OCI-LY3 (cell line): Measurements from ENCODE around the gene PIEZO2.

Source experiments
- EZH2phosphoT487 ChIP-seq: fragments of 200-600 bp; shearing (Covaris generic); IDR thresholded peaks from 2 replicates; pipeline ENCODE4 v1.6.1; 2018; ENCODE audit warnings: antibody characterized with exemption, mixed run types, low read depth
- TF ChIP-seq, protein P1 (sequence below): fragments of 200-600, 300-600 bp; sonication (generic); IDR thresholded peaks from 2 replicates; pipeline ENCODE4 v1.5.1; 2014; ENCODE audit warnings: antibody characterized with exemption, low read length, low read depth

DNA sequence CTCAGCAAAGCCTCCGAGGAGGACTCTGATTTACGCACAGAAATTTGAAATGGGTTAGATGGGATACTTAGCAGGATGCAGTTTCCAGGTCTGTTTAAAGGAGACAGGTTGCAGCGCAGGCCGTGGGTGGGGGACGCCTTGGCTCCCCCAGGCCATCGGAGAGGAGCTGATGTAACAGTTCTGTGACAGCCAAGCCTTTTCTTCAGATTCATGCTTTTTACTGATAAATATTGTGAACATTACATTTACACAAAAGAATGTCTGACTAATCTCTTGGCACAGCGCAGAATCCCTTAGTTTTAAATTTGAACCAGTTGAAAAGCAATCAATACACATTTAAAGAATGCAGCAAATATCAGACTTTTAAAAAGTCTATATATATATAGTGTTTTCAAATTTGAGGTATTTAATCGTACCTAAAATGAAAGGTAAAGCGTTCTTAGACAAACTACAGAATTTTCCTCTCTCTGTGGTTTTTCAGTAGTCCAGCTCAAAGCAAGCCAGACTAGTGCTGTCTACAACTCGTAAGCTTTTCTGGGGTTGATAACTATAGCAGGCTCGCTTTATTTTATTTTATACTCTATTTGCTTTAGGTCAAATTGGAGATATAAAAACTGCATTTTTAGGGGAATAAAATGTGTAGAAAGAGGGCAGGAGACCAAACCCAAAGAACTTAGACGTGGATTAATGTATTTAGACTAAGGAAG, 221.9 kb downstream of the PIEZO2 start:
- TF ChIP-seq, protein P1, sequence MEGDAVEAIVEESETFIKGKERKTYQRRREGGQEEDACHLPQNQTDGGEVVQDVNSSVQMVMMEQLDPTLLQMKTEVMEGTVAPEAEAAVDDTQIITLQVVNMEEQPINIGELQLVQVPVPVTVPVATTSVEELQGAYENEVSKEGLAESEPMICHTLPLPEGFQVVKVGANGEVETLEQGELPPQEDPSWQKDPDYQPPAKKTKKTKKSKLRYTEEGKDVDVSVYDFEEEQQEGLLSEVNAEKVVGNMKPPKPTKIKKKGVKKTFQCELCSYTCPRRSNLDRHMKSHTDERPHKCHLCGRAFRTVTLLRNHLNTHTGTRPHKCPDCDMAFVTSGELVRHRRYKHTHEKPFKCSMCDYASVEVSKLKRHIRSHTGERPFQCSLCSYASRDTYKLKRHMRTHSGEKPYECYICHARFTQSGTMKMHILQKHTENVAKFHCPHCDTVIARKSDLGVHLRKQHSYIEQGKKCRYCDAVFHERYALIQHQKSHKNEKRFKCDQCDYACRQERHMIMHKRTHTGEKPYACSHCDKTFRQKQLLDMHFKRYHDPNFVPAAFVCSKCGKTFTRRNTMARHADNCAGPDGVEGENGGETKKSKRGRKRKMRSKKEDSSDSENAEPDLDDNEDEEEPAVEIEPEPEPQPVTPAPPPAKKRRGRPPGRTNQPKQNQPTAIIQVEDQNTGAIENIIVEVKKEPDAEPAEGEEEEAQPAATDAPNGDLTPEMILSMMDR = no peak
- no peak for TF ChIP-seq EZH2phosphoT487
